NCI-H748 treated with DMSO at 0.1 percent for 48 hours (cell line): ENCODE results near the gene EXOC1.
"Not testable (repeated sequence)": the region's sequence is repeated elsewhere in the genome, so short reads cannot be mapped to it uniquely, and the experiment has no call there.

Source experiments
- DNase-seq: peaks from one replicate; lab custom pipeline; 2025; lab: John Stamatoyannopoulos, UW

EXOC1 gene

GRCh38 chr4:55853484-55854046 is at the start of gene EXOC1:
TSS of gene EXOC1 (plus strand) at chr4:55853648. CDS start at chr4:55858324, 4,676 bp downstream.
- DNase-seq = peak; percentile 77

- no peak for DNase-seq
Measured at GRCh38 chr4:55807556-55807955, 45.9 kb upstream of the EXOC1 start.

- no peak for DNase-seq
Measured at GRCh38 chr4:55808186-55808585, 45.3 kb upstream of the EXOC1 start.

GRCh38 chr4:55808632-55809031 is 44.8 kb upstream of the EXOC1 start:
- DNase-seq = no peak

- no peak for DNase-seq
Measured at GRCh38 chr4:55817691-55818090, 35.8 kb upstream of the EXOC1 start.

- DNase-seq = no peak
Measured at GRCh38 chr4:55819634-55820033, 33.8 kb upstream of the EXOC1 start, which contains the start of gene EXOC1L. TSS of gene EXOC1L (plus strand) at chr4:55819790. CDS start at chr4:55820027, 237 bp downstream.

- DNase-seq = no peak
Measured at GRCh38 chr4:55820279-55820678, 33.2 kb upstream of the EXOC1 start.

GRCh38 chr4:55822329-55822728 is 31.1 kb upstream of the EXOC1 start:
- DNase-seq = no peak

GRCh38 chr4:55824865-55825264 is 28.6 kb upstream of the EXOC1 start:
- no peak for DNase-seq

GRCh38 chr4:55826986-55827385 is 26.5 kb upstream of the EXOC1 start:
- DNase-seq = no peak

- no peak for DNase-seq
Measured at GRCh38 chr4:55827582-55827981, 25.9 kb upstream of the EXOC1 start.

- no peak for DNase-seq
Measured at GRCh38 chr4:55830048-55830447, 23.4 kb upstream of the EXOC1 start.

- DNase-seq = no peak
Measured at GRCh38 chr4:55830716-55831115, 22.7 kb upstream of the EXOC1 start.

GRCh38 chr4:55834086-55834795 is 19.2 kb upstream of the EXOC1 start:
- no peak for DNase-seq

- DNase-seq = no peak
Measured at GRCh38 chr4:55837903-55838302, 15.5 kb upstream of the EXOC1 start.

- DNase-seq = no peak
Measured at GRCh38 chr4:55838356-55838755, 15.1 kb upstream of the EXOC1 start.

- DNase-seq = no peak
Measured at GRCh38 chr4:55838952-55839351, 14.5 kb upstream of the EXOC1 start.

- no peak for DNase-seq
Measured at GRCh38 chr4:55840956-55841355, 12.5 kb upstream of the EXOC1 start.

GRCh38 chr4:55841373-55842239 is 11.8 kb upstream of the EXOC1 start:
- not testable (repeated sequence) for DNase-seq

- not testable (repeated sequence) for DNase-seq
Measured at GRCh38 chr4:55842312-55842711, 11.1 kb upstream of the EXOC1 start.

- DNase-seq = no peak
Measured at GRCh38 chr4:55849724-55850123, 3.7 kb upstream of the EXOC1 start.

- DNase-seq = no peak
Measured at GRCh38 chr4:55851885-55852284, 1.6 kb upstream of the EXOC1 start.

GRCh38 chr4:55854129-55854528 is 681 bp downstream of the EXOC1 start:
- DNase-seq = no peak
